ENCODE results near the gene PURB. TPM values are rescaled to one million over a fixed set of nuclear protein-coding genes. Genes with fewer than 3 reads are reported as not detected.
"Not testable (repeated sequence)": the region's sequence is repeated elsewhere in the genome, so short reads cannot be mapped to it uniquely, and the experiment has no call there.

PURB gene
- total RNA-seq, 6 experiments from 2014 or later, result 4.9 to 6.9 (median 6.7) TPM

DNA sequence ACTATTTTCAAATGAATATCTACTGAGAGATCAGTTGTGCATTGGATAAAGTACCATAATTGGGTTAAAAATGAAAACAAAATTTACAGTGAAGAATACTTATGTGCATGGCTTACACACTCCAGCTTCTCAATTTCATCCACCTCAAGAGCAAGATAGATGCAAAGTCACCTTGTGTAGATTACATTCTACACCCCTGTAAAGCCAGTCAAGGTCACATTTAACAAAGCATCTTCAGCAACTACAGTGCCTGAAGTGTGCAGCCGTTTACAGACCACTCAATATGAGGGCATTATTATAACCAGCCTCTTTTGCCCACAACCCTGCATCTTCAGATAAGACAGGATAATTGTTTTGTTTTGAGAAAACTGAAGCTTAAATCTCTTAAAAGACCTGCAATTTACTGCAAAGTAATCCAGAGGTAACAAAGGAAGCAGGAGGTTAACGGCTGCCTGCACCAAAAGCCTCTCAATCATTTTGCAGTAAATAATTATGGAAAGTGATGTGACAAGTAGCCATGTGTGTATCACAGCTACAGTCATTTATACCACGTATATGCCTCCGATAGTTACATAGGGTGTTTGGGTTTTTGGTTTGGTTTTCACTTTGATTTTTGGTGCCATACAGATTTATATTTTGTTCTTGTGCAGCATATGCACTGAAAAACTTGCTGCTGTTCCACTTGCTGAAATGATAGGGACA, 4.9 kb downstream of the PURB start:
- Histone ChIP-seq H3K9me3 (no peaks in the 10 kb centered on the region), H3K27me3 (no peaks in the 10 kb centered on the region), H3K4me3 (no peak overlapping the region), H3K36me3 (peaks cover 0 to 3% (median 0%) of the 10 kb centered on the region in 4 donors), H3K27ac (no peak overlapping the region), H3K4me1 (peaks cover 0 to 40% (median 18%) of the 10 kb centered on the region in 4 donors)
- ATAC-seq (no peak), DNase-seq (no peak)
- TF ChIP-seq POLR2A (IDR thresholded peaks at IDR 0.05) (no peak), CTCF (IDR thresholded peaks at IDR 0.05) (no peak)
- intact Hi-C loops (cut with DNase I), result no loop called here
- WGBS (ENCODE audit: insufficient coverage, low coverage, low lambda C conversion rate, missing lambda C conversion rate), result 41% methylated on average over 4 of the region's 4 CpGs

GRCh38 chr7:44876393-44876792, 8.9 kb downstream of the PURB start:
- Histone ChIP-seq H3K27ac (no peak overlapping the region), H3K27me3 (no peaks in the 10 kb centered on the region), H3K4me1 (peaks cover 0 to 11% (median 4%) of the 10 kb centered on the region in 4 donors), H3K9me3 (no peaks in the 10 kb centered on the region), H3K4me3 (no peak overlapping the region), H3K36me3 (no peaks in the 10 kb centered on the region)
- TF ChIP-seq CTCF (IDR thresholded peaks at IDR 0.05) (no peak), POLR2A (IDR thresholded peaks at IDR 0.05) (no peak)
- ATAC-seq (no peak), DNase-seq (no peak)
- intact Hi-C loops (cut with DNase I), result no loop called here
- 71% methylated on average over 4 of the region's 4 CpGs for WGBS (ENCODE audit: insufficient coverage, low coverage, low lambda C conversion rate, missing lambda C conversion rate)

DNA sequence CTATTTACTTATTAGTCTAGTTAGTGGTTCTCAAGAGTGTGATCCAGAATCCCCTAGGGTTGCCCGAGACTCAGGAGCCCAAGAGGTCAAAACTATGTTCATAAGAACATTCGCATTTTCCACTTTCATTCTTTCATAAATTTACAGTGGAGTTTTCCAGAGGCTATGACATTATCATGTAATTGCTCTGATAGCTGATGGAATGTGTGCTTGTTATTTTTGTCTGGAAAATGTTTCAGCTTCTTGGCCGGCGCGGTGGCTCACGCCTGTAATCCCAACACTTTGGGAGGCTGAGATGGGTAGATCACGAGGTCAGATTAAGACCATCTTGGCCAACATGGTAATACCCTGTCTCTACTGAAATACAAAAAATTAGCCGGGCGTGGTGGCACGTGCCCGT, 10.1 kb downstream of the PURB start:
- no peaks in the 10 kb centered on the region for H3K27me3 ChIP-seq
- TF ChIP-seq POLR2A (IDR thresholded peaks at IDR 0.05) (no peak), CTCF (IDR thresholded peaks at IDR 0.05) (no peak)
- peaks cover 0 to 2% (median under 1%) of the 10 kb centered on the region in 4 donors for H3K4me1 ChIP-seq
- intact Hi-C loops (cut with DNase I), result no loop called here
- DNase-seq (no peak), ATAC-seq (no peak)
- H3K27ac ChIP-seq, result no peak overlapping the region
- H3K4me3 ChIP-seq, result no peak overlapping the region
- no peaks in the 10 kb centered on the region for H3K9me3 ChIP-seq
- WGBS (ENCODE audit: insufficient coverage, low coverage, low lambda C conversion rate, missing lambda C conversion rate), result 88% methylated on average over 9 of the region's 11 CpGs
- no peaks in the 10 kb centered on the region for H3K36me3 ChIP-seq

GRCh38 chr7:44872787-44873186, 12.5 kb downstream of the PURB start:
- Histone ChIP-seq H3K9me3 (no peaks in the 10 kb centered on the region), H3K27ac (no peak overlapping the region), H3K4me1 (no peaks in the 10 kb centered on the region), H3K27me3 (no peaks in the 10 kb centered on the region), H3K36me3 (no peaks in the 10 kb centered on the region), H3K4me3 (no peak overlapping the region)
- WGBS (ENCODE audit: insufficient coverage, low coverage, low lambda C conversion rate, missing lambda C conversion rate), result 100% methylated on average over 1 of the region's 1 CpG
- no peak for DNase-seq
- TF ChIP-seq POLR2A (IDR thresholded peaks at IDR 0.05), result no peak
- no peak for TF ChIP-seq CTCF (IDR thresholded peaks at IDR 0.05)
- ATAC-seq, result no peak
- intact Hi-C loops (cut with DNase I), result no loop called here

GRCh38 chr7:44871918-44872317, 13.4 kb downstream of the PURB start:
- H3K27ac ChIP-seq; H3K4me1 ChIP-seq; H3K36me3 ChIP-seq; H3K27me3 ChIP-seq; H3K4me3 ChIP-seq; DNase-seq; H3K9me3 ChIP-seq; ATAC-seq; intact Hi-C loops (cut with DNase I): not testable (repeated sequence)
- WGBS (ENCODE audit: insufficient coverage, low coverage, low lambda C conversion rate, missing lambda C conversion rate), result no CpG with 5 or more reads among the region's 23 CpGs

GRCh38 chr7:44870780-44871179, 14.6 kb downstream of the PURB start:
- 90% methylated on average over 2 of the region's 29 CpGs for WGBS (ENCODE audit: insufficient coverage, low coverage, low lambda C conversion rate, missing lambda C conversion rate)
- H3K4me3 ChIP-seq; H3K36me3 ChIP-seq; DNase-seq; intact Hi-C loops (cut with DNase I); H3K4me1 ChIP-seq; H3K27me3 ChIP-seq; ATAC-seq; H3K27ac ChIP-seq; H3K9me3 ChIP-seq: not testable (repeated sequence)

GRCh38 chr7:44870336-44870735, 15.0 kb downstream of the PURB start:
- H3K27ac ChIP-seq; H3K36me3 ChIP-seq; H3K9me3 ChIP-seq; H3K4me3 ChIP-seq; H3K4me1 ChIP-seq; DNase-seq; H3K27me3 ChIP-seq; ATAC-seq; intact Hi-C loops (cut with DNase I): not testable (repeated sequence)
- 74% methylated on average over 3 of the region's 3 CpGs for WGBS (ENCODE audit: insufficient coverage, low coverage, low lambda C conversion rate, missing lambda C conversion rate)

Data from right lobe of liver (tissue), 6 donors.